ENCODE data around the gene SHLD1.

DNA sequence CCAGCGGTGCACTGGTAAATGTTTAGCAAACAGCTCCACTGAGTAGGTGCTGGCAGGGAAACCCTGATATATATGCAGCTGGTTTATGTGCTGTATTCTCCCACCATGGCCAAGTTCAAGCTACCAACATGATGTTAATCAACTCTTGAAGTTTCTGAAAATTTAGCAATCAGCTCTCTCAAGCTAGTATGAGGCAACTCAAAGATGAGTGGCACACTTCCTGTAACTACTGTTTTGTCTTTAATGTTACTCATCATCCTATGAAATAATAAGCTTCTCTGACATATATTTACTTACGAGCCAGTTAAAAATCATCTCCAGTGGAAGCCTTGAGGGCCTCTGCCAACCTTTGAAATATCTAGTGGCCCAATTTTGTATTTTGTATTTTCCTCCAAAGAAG lies 145.4 kb downstream of the SHLD1 start:
- TF ChIP-seq, protein P1, sequence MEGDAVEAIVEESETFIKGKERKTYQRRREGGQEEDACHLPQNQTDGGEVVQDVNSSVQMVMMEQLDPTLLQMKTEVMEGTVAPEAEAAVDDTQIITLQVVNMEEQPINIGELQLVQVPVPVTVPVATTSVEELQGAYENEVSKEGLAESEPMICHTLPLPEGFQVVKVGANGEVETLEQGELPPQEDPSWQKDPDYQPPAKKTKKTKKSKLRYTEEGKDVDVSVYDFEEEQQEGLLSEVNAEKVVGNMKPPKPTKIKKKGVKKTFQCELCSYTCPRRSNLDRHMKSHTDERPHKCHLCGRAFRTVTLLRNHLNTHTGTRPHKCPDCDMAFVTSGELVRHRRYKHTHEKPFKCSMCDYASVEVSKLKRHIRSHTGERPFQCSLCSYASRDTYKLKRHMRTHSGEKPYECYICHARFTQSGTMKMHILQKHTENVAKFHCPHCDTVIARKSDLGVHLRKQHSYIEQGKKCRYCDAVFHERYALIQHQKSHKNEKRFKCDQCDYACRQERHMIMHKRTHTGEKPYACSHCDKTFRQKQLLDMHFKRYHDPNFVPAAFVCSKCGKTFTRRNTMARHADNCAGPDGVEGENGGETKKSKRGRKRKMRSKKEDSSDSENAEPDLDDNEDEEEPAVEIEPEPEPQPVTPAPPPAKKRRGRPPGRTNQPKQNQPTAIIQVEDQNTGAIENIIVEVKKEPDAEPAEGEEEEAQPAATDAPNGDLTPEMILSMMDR (optimal IDR thresholded peaks at IDR 0.05 in 1 of 3, IDR thresholded peaks at IDR 0.05 in 1 of 3, conservative IDR thresholded peaks at IDR 0.05 in 1 of 3; ENCODE audit: extremely low read depth in 1 of 3, insufficient read depth in 2 of 3, low read length in 3 of 3) = no peak
- no peak for TF ChIP-seq EZH2 (IDR thresholded peaks at IDR 0.05; ENCODE audit: low read length)

Data from keratinocyte (primary cell).